HEK293T (cell line): ENCODE measurements around the gene FARP1.

Experiments used
- FOXA1 ChIP-seq: fragments of 450-650 bp; IDR thresholded peaks from 2 replicates; pipeline ENCODE4 v1.6.1; 2016; ENCODE audit warnings: mild to moderate bottlenecking
- FOXK2 ChIP-seq: fragments of 450-650 bp; IDR thresholded peaks from 2 replicates; pipeline ENCODE4 v1.6.1; 2016; ENCODE audit warnings: mild to moderate bottlenecking
- PKNOX1 ChIP-seq: fragments of 450-650 bp; IDR thresholded peaks from 2 replicates; pipeline ENCODE4 v1.6.1; 2016

DNA sequence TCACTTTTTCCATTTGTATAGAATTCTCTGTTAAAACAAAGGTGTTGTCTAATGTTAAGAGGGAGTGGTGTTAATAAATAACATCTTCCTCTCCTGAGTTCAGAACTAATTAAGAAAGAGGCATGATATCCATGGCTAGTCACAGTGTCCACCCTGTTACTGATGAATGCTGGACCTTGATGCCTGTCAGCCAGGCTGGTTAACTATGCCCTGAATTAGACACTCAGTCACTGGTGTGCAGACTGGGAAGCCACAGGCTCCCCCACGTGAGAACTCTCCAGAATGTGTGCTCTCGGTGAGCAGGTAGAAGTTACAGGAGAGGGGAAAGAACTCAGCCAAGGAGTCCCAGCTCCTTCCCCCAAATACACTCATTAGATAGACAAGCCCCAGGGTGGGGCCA is 90.2 kb downstream of the FARP1 start:
- no peak for TF ChIP-seq PKNOX1
- TF ChIP-seq FOXK2 = no peak
- TF ChIP-seq FOXA1 = no peak
